Lower leg skin (tissue), 3 donors: ENCODE results near the gene RAP1GDS1.

Experiments
- CTCF ChIP-seq, 3 donors: fragments of 450-650 bp; IDR thresholded peaks; one replicate each; pipeline ENCODE4 v1.5.1; 2016; ENCODE audit warnings: antibody characterized with exemption in 3 of 3, mild to moderate bottlenecking in 3 of 3, moderate library complexity in 2 of 3
- POLR2A ChIP-seq, 2 donors: fragments of 450-650 bp; IDR thresholded peaks; one replicate each; pipeline ENCODE4 v1.6.1; 2016 to 2017; ENCODE audit warnings: antibody characterized with exemption in 2 of 2, mild to moderate bottlenecking in 1 of 2, moderate library complexity in 1 of 2

- no peak for TF ChIP-seq CTCF (IDR thresholded peaks at IDR 0.05)
- TF ChIP-seq POLR2A (IDR thresholded peaks at IDR 0.05): no peak
These were observed 70.8 kb downstream of the RAP1GDS1 start for GRCh38 chr4:98332017-98332416.
